Keratinocyte (primary cell): ENCODE measurements around the gene ADAT3.

ENCODE experiments used
- CTCF ChIP-seq, 3 experiments: IDR thresholded peaks in 1 of 3; conservative IDR thresholded peaks in 1 of 3; optimal IDR thresholded peaks in 1 of 3; 2 replicates in 2 of 3; 3 replicates in 1 of 3; pipeline versions ENCODE3 to v1.5.1; 2011; ENCODE audit warnings: low read length in 3 of 3, mild to moderate bottlenecking in 3 of 3, moderate library complexity in 2 of 3, control low read depth in 1 of 3, inconsistent platforms in 1 of 3; ENCODE audit not compliant: insufficient read depth in 2 of 3; ENCODE audit errors: extremely low read depth in 1 of 3
- EZH2 ChIP-seq: IDR thresholded peaks from one replicate; pipeline ENCODE4 v1.6.1; 2012; ENCODE audit warnings: inconsistent platforms, mild to moderate bottlenecking, low read length, moderate library complexity

- TF ChIP-seq CTCF (optimal IDR thresholded peaks at IDR 0.05 in 1 of 3, IDR thresholded peaks at IDR 0.05 in 1 of 3, conservative IDR thresholded peaks at IDR 0.05 in 1 of 3; ENCODE audit: extremely low read depth in 1 of 3, insufficient read depth in 2 of 3, low read length in 3 of 3) (no peak), EZH2 (no peak)
These were observed 49.4 kb upstream of the ADAT3 start for GRCh38 chr19:1855828-1856255.
